WTC11 (cell line): ENCODE measurements around the gene CPNE5.

Experiments used
- ELF4 ChIP-seq: sonication (generic); formaldehyde crosslinking; IDR thresholded peaks from 2 replicates; pipeline ENCODE4 v1.8.1; 2022; ENCODE audit warnings: low read depth, mild to moderate bottlenecking, moderate library complexity, missing genetic modification reagents
- FOXP1 ChIP-seq: sonication (generic); formaldehyde crosslinking; IDR thresholded peaks from 2 replicates; pipeline ENCODE4 v1.8.0; 2022; ENCODE audit warnings: missing genetic modification reagents, mild to moderate bottlenecking, moderate library complexity, borderline replicate concordance
- JUN ChIP-seq: sonication (generic); formaldehyde crosslinking; IDR thresholded peaks from 2 replicates; pipeline ENCODE4 v1.8.0; 2023; ENCODE audit warnings: mild to moderate bottlenecking, missing genetic modification reagents
- MYBL2 ChIP-seq: sonication (generic); formaldehyde crosslinking; IDR thresholded peaks from 2 replicates; pipeline ENCODE4 v1.8.1; 2023; ENCODE audit warnings: mild to moderate bottlenecking, moderate library complexity, missing genetic modification reagents
- NR2C2 ChIP-seq: sonication (generic); formaldehyde crosslinking; IDR thresholded peaks from 2 replicates; pipeline ENCODE4 v1.8.0; 2022; ENCODE audit warnings: mild to moderate bottlenecking, missing genetic modification reagents
- TCF7 ChIP-seq: sonication (generic); formaldehyde crosslinking; IDR thresholded peaks from 2 replicates; pipeline ENCODE4 v1.8.0; 2022; ENCODE audit warnings: mild to moderate bottlenecking, low read depth, missing genetic modification reagents, moderate library complexity
- TF ChIP-seq, protein P1 (sequence below): fragments of 200-600 bp; IDR thresholded peaks from 2 replicates; pipeline ENCODE4 v1.8.0; 2022; ENCODE audit warnings: antibody characterized with exemption
- TF ChIP-seq, protein P2 (sequence below): sonication (generic); formaldehyde crosslinking; IDR thresholded peaks from 2 replicates; pipeline ENCODE4 v1.8.0; 2023; ENCODE audit warnings: missing genetic modification reagents
- TF ChIP-seq, protein P3 (sequence below): sonication (generic); formaldehyde crosslinking; IDR thresholded peaks from 2 replicates; pipeline ENCODE4 v1.8.1; 2023; ENCODE audit warnings: mild to moderate bottlenecking, missing genetic modification reagents, moderate library complexity
- TF ChIP-seq, protein P4 (sequence below): sonication (generic); formaldehyde crosslinking; IDR thresholded peaks from 2 replicates; pipeline ENCODE4 v1.8.0; 2022; ENCODE audit warnings: mild to moderate bottlenecking, missing genetic modification reagents
- TF ChIP-seq, protein P5 (sequence below): sonication (generic); formaldehyde crosslinking; IDR thresholded peaks from 2 replicates; pipeline ENCODE4 v1.8.1; 2023; ENCODE audit warnings: mild to moderate bottlenecking, moderate library complexity, missing genetic modification reagents

DNA sequence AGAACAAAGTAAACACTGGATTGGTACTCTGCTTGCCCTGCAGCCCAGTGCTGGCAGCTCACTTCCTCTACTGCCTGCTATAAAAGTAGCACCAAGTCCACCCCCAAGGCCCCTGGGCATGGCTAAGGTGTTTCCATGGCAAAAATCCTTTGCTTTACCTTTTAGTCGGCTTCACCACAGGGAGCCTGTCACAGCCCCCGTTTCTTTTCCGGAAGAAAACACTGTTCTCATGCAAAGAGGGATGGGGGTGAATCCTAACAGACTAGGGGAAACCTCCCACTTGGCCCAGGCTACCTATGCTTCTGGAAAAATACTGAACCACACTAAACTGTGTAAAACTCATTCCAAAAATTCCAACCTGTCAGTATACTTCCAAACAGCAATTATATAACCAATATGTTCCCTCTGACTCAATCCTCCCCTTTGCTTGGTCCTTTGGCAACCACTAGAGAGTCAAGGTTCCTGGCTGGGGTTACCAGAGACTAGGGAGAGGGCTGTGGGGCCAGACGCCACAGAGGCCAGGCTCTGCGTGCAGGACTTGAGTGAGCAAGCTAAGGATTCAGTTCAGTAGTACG lies 19.2 kb upstream of the CPNE5 start:
- TF ChIP-seq FOXP1 (CRISPR knock-in tag): no peak
- TF ChIP-seq, protein P1, sequence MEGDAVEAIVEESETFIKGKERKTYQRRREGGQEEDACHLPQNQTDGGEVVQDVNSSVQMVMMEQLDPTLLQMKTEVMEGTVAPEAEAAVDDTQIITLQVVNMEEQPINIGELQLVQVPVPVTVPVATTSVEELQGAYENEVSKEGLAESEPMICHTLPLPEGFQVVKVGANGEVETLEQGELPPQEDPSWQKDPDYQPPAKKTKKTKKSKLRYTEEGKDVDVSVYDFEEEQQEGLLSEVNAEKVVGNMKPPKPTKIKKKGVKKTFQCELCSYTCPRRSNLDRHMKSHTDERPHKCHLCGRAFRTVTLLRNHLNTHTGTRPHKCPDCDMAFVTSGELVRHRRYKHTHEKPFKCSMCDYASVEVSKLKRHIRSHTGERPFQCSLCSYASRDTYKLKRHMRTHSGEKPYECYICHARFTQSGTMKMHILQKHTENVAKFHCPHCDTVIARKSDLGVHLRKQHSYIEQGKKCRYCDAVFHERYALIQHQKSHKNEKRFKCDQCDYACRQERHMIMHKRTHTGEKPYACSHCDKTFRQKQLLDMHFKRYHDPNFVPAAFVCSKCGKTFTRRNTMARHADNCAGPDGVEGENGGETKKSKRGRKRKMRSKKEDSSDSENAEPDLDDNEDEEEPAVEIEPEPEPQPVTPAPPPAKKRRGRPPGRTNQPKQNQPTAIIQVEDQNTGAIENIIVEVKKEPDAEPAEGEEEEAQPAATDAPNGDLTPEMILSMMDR: no peak
- TF ChIP-seq, protein P2, sequence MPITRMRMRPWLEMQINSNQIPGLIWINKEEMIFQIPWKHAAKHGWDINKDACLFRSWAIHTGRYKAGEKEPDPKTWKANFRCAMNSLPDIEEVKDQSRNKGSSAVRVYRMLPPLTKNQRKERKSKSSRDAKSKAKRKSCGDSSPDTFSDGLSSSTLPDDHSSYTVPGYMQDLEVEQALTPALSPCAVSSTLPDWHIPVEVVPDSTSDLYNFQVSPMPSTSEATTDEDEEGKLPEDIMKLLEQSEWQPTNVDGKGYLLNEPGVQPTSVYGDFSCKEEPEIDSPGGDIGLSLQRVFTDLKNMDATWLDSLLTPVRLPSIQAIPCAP (CRISPR knock-in tag): no peak
- TF ChIP-seq, protein P3, sequence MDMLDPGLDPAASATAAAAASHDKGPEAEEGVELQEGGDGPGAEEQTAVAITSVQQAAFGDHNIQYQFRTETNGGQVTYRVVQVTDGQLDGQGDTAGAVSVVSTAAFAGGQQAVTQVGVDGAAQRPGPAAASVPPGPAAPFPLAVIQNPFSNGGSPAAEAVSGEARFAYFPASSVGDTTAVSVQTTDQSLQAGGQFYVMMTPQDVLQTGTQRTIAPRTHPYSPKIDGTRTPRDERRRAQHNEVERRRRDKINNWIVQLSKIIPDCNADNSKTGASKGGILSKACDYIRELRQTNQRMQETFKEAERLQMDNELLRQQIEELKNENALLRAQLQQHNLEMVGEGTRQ (CRISPR knock-in tag): no peak
- no peak for TF ChIP-seq MYBL2 (CRISPR knock-in tag)
- no peak for TF ChIP-seq JUN (CRISPR knock-in tag)
- TF ChIP-seq, protein P4, sequence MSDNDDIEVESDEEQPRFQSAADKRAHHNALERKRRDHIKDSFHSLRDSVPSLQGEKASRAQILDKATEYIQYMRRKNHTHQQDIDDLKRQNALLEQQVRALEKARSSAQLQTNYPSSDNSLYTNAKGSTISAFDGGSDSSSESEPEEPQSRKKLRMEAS (CRISPR knock-in tag): no peak
- TF ChIP-seq TCF7 (CRISPR knock-in tag): no peak
- TF ChIP-seq, protein P5, sequence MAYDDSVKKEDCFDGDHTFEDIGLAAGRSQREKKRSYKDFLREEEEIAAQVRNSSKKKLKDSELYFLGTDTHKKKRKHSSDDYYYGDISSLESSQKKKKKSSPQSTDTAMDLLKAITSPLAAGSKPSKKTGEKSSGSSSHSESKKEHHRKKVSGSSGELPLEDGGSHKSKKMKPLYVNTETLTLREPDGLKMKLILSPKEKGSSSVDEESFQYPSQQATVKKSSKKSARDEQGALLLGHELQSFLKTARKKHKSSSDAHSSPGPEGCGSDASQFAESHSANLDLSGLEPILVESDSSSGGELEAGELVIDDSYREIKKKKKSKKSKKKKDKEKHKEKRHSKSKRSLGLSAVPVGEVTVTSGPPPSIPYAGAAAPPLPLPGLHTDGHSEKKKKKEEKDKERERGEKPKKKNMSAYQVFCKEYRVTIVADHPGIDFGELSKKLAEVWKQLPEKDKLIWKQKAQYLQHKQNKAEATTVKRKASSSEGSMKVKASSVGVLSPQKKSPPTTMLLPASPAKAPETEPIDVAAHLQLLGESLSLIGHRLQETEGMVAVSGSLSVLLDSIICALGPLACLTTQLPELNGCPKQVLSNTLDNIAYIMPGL (CRISPR knock-in tag): no peak
- TF ChIP-seq ELF4: no peak
- no peak for TF ChIP-seq NR2C2 (CRISPR knock-in tag)
